SJSA1 (cell line): ENCODE data around the gene MALAT1. TPM values are rescaled to one million over a fixed set of nuclear protein-coding genes. Genes with fewer than 3 reads are reported as not detected.
A peak's percentile ranks its signal among the peaks of the same experiment; 100 is the strongest.
"Not testable (repeated sequence)": the region's sequence is repeated elsewhere in the genome, so short reads cannot be mapped to it uniquely, and the experiment has no call there.

Source experiments
- DNase-seq, 2 experiments: peaks; one replicate each; pipeline ENCODE4 v3.0.0-alpha.2; 2015 to 2020; ENCODE audit warnings: low spot score in 2 of 2, low read depth in 1 of 2
- H3K27ac ChIP-seq: fragments of 250-450 bp; sonication (Bioruptor Pico); 2 replicates; pipeline ENCODE4 v1.5.1; 2020; ENCODE audit warnings: mild to moderate bottlenecking, moderate library complexity
- H3K27me3 ChIP-seq: fragments of 250-450 bp; sonication (Bioruptor Pico); replicated peaks from 2 replicates; pipeline ENCODE4 v1.5.1; 2020; ENCODE audit warnings: mild to moderate bottlenecking, moderate library complexity
- H3K36me3 ChIP-seq: fragments of 250-450 bp; sonication (Bioruptor Pico); 2 replicates; pipeline ENCODE4 v1.5.1; 2020; ENCODE audit warnings: mild to moderate bottlenecking
- H3K4me1 ChIP-seq: fragments of 250-450 bp; sonication (Bioruptor Pico); replicated peaks from 2 replicates; pipeline ENCODE4 v1.6.1; 2021; ENCODE audit warnings: mild to moderate bottlenecking
- H3K4me3 ChIP-seq: fragments of 250-450 bp; sonication (Bioruptor Pico); 2 replicates; pipeline ENCODE4 v1.5.1; 2020; ENCODE audit warnings: mild to moderate bottlenecking
- H3K9me3 ChIP-seq: fragments of 250-450 bp; sonication (Bioruptor Pico); replicated peaks from 2 replicates; pipeline ENCODE4 v1.5.1; 2020; ENCODE audit warnings: mild to moderate bottlenecking
- total RNA-seq: library from RNA; depleted of rRNA; stranded (reverse); fragments of >200 nt; shearing (Covaris generic); gene quantifications from 2 replicates; pipeline ENCODE4 v1.2.3, GENCODE V29; 2014

Gene MALAT1
- total RNA-seq, 1 experiment from 2014 or later: 2,210 TPM

DNA sequence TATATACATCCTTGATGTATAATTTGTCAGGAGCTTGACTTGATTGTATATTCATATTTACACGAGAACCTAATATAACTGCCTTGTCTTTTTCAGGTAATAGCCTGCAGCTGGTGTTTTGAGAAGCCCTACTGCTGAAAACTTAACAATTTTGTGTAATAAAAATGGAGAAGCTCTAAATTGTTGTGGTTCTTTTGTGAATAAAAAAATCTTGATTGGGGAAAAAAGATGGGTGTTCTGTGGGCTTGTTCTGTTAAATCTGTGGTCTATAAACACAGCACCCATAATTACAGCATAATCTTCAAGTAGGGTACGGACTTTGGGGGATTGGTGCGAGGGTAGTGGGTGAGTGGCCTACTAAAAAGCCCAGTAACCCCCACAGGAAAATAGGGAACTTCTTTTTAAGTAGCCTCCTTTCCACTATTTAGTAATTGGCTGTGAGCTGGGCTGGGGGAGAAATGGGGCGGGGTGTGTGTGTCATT is 7.5 kb downstream of the MALAT1 start:
- peaks cover 17% of the 10 kb centered on the region for H3K9me3 ChIP-seq
- peaks cover 51% of the 10 kb centered on the region for H3K27me3 ChIP-seq
- H3K4me3 ChIP-seq: peak overlapping the region; percentile 6
- peak overlapping the region; percentile 29 for H3K27ac ChIP-seq
- no peak for DNase-seq
- H3K4me1 ChIP-seq: peaks cover 54% of the 10 kb centered on the region
- H3K36me3 ChIP-seq: peaks cover 66% of the 10 kb centered on the region

DNA sequence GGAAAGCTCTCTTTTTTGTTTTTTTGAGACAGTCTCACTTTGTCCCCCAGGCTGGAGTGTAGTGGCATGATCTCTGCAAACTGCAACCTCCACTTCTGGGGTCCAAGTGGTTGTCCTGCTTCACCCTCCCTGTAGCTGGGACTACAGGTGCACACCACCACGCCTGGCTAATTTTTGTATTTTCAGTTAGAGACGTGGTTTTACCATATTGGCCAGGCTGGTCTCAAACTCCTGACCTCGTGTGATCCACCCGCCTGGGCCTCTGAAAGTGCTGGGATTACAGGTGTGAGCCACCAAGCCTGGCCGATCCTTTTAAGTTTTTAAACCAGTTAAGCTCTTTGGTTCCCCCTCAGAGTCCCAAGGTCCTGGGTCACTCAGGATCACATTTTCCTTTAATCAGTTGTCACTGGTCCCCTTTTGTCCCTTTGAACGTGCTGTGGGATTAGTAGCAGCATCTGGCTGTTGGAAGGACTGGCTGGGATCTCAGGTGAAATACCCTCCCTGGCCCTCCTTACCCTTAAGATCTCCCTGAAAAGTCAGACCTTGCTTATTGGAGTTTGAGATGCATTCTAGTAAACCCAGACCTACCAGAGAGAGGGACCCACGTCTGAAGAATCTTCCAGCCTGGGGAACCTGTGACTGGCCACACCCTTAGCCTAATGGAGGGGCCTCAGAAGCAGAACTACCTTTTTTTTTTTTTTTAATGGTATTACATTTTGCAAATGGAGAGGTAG is 8.1 kb downstream of the MALAT1 start:
- peaks cover 17% of the 10 kb centered on the region for H3K9me3 ChIP-seq
- H3K27ac ChIP-seq: peak overlapping the region; percentile 29
- DNase-seq: peak in 1 of 2 experiments; percentile 90
- peaks cover 60% of the 10 kb centered on the region for H3K36me3 ChIP-seq
- peaks cover 50% of the 10 kb centered on the region for H3K27me3 ChIP-seq
- H3K4me1 ChIP-seq: peaks cover 54% of the 10 kb centered on the region
- peak overlapping the region; percentile 6 for H3K4me3 ChIP-seq

DNA sequence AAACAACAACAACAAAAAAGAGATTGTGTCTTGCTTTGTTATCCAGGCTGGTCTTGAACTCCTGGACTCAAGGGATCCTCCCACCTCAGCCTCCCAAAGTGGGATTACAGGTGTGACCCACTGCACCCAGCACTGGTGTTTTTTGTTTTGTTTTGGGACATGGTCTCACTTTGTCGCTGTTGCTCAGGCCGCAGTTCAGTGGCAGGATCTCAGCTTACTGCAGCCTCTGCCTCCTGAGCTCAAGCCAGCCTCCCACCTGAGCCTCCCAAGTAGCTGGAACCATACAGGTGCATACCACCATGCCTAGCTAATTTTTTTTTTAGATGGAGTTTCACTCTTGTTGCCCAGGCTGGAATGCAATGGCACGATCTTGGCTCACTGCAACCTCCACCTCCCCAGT is 13.5 kb downstream of the MALAT1 start:
- H3K4me1 ChIP-seq: peaks cover 16% of the 10 kb centered on the region
- not testable (repeated sequence) for H3K9me3 ChIP-seq, H3K4me3 ChIP-seq, H3K36me3 ChIP-seq, H3K27ac ChIP-seq, H3K27me3 ChIP-seq, DNase-seq

DNA sequence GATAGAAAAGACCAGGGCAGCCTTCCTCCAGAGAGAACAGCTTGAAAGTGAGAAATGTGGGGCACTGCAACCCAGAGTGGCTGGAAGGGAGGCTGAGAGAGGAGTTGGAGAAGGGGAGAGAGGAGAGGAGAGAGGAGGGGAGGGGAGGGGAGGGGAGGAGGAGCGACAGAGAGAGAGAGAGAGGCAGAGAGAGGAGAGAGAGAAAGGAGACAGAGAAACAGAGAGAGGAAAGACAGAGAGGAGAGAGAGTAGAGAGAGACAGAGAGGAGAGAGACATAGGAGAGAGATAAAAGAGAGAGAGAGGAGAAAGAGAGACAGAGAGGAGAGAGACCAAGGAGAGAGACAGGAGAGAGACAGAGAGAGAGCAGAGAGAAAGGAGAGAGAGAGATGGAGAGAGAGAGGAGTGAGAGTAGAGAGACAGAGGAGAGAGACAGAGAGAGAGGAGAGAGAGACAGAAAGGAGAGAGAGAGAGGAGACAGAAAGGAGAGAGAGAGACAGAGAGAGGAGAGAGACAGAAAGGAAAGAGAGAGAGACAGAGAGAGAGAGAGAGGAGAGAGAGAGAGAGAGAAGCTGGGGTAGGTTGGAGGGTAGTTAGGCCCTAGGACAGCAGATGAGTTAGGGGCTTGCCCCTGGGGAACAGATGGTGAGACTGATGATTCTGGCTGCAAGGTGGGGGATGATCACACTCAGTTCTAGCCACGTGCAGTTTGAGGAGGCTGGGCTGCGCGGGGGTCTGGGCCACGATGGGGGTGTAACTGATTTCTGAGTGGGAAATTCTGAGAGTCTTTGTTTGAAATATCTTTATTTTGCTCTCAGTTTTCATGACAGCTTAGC is 17.5 kb downstream of the MALAT1 start:
- Histone ChIP-seq H3K9me3 (no peaks in the 10 kb centered on the region), H3K4me1 (no peaks in the 10 kb centered on the region), H3K27me3 (no peaks in the 10 kb centered on the region), H3K36me3 (no peaks in the 10 kb centered on the region), H3K27ac (no peak overlapping the region), H3K4me3 (no peak overlapping the region)
- no peak for DNase-seq

DNA sequence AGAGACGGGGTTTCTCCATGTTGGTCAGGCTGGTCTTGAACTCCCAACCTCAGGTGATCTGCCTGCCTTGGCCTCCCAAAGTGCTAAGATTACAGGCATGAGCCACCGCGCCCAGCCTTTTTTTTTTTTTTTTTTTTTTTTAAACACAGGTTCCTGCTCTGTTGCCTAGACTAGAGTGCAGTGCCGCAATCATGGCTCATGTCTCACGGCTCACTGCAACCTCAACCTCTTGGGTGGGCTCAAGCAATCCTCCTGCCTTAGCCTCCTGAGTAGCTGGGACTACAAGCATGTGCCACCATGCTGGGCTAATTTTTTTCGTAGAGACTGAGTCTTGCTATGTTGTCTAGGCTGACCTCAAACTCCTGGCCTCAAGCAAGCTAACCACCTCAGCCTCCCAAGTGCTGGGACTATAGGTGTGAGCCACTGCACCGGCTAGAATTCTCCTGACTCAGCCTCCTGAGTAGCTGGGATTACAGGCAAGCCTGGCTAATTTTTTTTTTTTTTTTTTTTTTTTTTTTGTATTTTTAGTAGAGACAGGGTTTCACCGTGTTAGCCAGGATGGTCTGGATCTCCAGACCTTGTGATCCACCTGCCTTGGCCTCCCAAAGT is 20.2 kb downstream of the MALAT1 start:
- H3K36me3 ChIP-seq, H3K4me3 ChIP-seq, H3K9me3 ChIP-seq, H3K4me1 ChIP-seq, H3K27me3 ChIP-seq, DNase-seq, H3K27ac ChIP-seq: not testable (repeated sequence)

DNA sequence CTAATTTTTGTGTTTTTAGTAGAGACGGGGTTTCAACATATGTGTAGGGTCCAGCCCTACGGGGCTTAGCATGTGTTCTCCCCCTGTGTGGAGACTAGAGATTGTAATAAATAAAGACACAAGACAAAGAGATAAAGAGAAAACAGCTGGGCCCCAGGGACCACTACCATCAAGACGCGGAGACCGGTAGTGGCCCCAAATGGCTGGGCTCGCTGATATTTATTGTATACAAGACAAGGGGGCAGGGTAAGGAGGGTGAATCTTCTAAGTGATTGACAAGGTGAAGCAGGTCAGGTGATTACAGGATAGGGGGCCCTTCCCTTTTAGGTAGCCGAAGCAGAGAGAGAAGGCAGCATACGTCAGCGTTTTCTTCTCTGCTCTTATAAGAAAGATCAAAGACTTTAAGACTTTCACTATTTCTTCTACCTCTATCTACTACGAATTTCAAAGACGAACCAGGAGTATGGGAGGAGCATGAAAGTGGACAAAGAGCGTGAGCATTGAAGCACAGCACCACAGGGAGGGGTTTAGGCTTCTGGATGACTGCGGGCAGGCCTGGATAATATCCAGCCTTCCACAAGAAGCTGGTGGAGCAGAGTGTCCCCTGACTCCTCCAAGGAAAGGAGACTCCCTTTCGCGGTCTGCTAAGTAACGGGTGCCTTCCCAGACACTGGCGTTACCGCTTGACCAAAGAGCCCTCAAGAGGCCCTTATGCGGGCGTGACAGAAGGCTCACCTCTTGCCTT is 23.1 kb downstream of the MALAT1 start:
- DNase-seq, H3K27me3 ChIP-seq, H3K27ac ChIP-seq, H3K9me3 ChIP-seq, H3K4me3 ChIP-seq: not testable (repeated sequence)
- peaks cover 21% of the 10 kb centered on the region for H3K36me3 ChIP-seq
- H3K4me1 ChIP-seq: peaks cover 18% of the 10 kb centered on the region

DNA sequence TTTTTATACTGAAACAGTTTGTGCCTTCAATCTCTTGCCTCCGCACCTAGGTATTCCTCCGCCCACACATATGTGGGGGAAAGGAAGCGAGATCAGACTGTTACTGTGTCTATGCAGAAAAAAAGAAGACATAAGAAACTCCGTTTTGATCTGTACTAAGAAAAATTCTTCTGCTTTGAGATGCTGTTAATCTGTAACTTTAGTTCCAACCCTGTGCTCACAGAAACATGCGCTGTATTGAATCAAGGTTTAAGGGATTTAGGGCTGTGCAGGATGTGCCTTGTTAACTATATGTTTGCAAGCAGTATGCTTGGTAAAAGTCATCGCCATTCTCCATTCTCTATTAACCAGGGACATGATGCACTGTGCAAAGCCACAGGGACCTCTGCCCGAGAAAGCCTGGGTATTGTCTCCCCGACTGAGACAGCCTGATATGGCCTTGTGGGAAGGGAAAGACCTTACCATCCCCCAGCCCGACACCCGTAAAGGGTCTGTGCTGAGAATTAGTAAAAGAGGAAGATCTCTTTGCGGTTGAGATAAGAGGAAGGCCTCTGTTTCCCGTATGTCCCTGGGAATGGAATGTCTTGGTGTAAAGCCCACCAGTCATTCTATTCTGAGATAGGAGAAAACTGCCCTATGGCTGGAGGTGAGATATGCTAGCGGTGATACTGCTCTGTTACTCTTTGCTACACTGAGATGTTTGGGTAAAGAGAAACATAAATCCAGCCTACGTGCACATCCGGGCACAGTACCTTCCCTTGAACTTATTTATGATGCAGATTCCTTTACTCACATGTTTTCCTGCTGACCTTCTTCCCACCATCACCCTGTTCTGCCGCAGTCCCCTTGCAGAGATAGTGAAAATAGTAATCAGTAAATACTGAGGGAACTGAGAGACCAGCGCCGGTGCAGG is 24.1 kb downstream of the MALAT1 start:
- H3K4me3 ChIP-seq, H3K27me3 ChIP-seq, H3K9me3 ChIP-seq, DNase-seq, H3K27ac ChIP-seq: not testable (repeated sequence)
- H3K4me1 ChIP-seq: peaks cover 18% of the 10 kb centered on the region
- peaks cover 31% of the 10 kb centered on the region for H3K36me3 ChIP-seq

DNA sequence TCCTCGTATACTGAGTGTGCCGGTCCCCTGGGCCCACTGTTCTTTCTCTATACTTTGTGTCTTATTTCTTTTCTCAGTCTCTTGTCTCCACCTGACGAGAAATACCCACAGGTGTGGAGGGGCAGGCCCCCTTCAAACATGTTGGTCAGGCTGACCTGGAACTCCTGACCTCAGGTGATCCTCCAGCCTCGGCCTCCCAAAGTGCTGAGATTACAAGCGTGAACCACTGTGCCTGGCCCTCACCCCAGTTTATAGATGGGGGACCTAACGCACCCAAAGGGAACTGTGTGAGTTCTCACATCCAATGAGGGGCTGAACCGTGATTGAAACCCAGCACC is 24.8 kb downstream of the MALAT1 start:
- not testable (repeated sequence) for H3K4me3 ChIP-seq, H3K27me3 ChIP-seq, H3K9me3 ChIP-seq, H3K27ac ChIP-seq, DNase-seq
- Histone ChIP-seq H3K36me3 (peaks cover 37% of the 10 kb centered on the region), H3K4me1 (peaks cover 18% of the 10 kb centered on the region)

DNA sequence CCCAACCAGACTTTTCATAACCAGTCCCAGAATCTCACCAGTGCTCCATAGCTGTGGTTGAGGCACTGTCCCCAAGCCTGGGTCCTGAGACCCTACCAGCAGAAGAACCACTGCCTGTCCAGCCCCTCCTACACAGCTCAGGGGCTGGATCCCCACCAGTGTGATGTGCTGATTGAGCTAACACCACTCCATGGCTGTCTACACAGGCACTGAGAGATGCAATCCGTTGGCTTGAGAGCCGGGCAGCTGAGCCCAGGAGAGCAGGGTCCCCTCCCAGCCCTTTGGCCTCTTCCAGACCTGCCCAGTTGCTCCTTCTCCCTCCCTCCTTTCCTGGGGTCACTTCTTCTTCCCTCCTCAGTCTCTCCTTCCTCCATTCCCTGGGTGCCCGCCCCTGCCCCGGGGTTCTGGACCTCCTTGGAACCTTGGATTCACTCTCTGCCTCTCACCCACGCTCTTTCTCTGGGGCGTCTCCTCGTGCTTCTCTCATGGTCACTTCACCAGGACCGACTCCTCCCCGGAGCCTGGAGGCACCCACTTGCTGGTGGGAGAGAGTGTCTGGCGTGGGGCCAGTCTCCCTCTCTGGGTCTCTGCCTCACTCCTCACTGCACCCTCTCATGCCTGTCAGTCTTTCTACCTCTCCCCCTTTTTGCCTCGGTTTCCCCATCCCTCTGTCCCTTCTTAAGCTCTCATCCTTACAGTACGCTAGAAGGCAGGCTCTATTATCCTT is 25.3 kb downstream of the MALAT1 start:
- Histone ChIP-seq H3K4me1 (peaks cover 18% of the 10 kb centered on the region), H3K4me3 (peak overlapping the region; percentile 23), H3K27ac (no peak overlapping the region), H3K9me3 (0 out of 2 replicates have a peak, but pooled peaks cover 2% of the 10 kb centered on the region), H3K27me3 (no peaks in the 10 kb centered on the region), H3K36me3 (peaks cover 43% of the 10 kb centered on the region)
- DNase-seq: peak; percentile 62 to 63

DNA sequence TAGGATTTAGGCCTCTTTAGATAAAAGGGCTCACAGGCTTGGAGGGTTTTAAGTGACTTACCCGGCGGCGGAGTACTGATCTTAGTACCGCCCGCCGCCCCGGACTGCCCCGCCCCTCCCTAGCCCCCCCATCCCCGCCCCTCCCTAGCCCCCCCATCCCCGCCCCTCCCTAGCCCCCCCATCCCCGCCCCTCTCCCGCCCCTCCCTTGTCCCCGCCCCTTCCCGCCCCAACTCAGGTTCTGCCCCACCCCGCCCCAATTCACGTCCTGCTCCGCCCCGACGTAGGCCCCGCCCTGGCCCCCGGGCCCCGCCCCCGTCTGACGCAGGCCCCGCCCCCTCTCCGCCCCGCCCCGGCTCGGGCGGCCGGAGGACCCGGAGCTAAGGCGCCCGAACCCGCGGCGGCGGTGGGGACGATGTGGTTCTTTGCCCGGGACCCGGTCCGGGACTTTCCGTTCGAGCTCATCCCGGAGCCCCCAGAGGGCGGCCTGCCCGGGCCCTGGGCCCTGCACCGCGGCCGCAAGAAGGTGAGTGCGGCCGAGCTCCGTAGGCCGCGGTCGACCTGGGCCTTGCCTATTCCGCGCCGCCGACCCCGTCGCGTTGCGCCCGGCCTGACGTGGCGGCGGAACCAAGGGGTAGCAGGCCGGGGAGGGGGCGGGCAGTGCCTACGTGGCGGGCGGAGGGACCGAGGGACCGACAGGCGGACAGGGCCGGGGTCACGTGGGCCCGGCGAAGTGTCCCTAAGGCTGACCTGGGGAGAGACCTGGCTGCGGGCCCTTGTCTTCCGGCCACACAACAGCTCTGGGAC is 26.1 kb downstream of the MALAT1 start, which contains the start of gene SCYL1:
Gene SCYL1, plus strand, starts transcription at position 343 of the 805 bp plus-strand sequence. Its CDS starts 71 bp downstream, at position 414.
- peaks cover 51% of the 10 kb centered on the region for H3K36me3 ChIP-seq
- peak within 1 kb of the TSS; percentile 84 for H3K27ac ChIP-seq
- peak; percentile 88 for DNase-seq
- H3K4me3 ChIP-seq: peak within 1 kb of the TSS; percentile 98
- peaks cover 18% of the 10 kb centered on the region for H3K4me1 ChIP-seq
- H3K9me3 ChIP-seq: 0 out of 2 replicates have a peak, but pooled peaks cover 2% of the 10 kb centered on the region
- no peaks in the 10 kb centered on the region for H3K27me3 ChIP-seq
